T-helper 1 cell treated with Interleukin-12 subunit alpha and Interleukin-12 subunit beta and Interleukin-4 antibody, amounts not matched to agents 30 ng/mL and 1 ng/mL, for 36 hours (primary cell): ENCODE data around the gene AGPAT3. TPM values are rescaled to one million over a fixed set of nuclear protein-coding genes. Genes with fewer than 3 reads are reported as not detected.

Source experiments
- intact Hi-C: fragments of 100-400 bp; cut with micrococcal nuclease; formaldehyde crosslinking; loops from one replicate; pipeline ENCODE4 v1.15.1; 2024
- total RNA-seq: library from RNA; stranded (reverse); gene quantifications from 2 replicates; pipeline ENCODE4 v1.2.3, GENCODE V29; 2022

Gene AGPAT3
- total RNA-seq, 1 donor from 2014 or later: 124 TPM

DNA sequence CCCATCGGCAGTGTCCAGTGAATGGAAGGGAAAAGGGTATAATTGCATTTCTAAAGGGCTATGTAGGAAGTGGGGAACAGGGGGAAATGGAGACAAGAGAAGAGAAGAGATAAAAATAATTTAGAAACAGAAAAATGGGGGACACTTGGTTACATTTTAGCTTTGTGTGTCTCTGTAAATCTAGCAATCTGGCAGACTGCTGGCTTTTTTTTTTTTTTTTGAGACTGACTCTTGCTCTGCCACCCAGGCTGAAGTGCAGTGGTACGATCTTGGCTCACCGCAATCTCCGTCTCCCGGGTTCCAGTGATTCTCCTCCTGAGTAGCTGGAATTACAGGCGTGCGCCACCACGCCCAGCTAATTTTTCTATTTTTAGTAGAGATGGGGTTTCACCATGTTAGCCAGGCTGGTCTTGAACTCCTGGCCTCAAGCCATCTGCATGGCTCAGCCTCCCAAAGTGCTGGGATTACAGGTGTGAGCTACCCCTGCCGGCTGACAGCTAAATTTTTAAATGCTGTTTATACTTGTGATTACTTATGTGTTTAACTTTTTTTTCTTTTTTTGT lies 53.4 kb downstream of the AGPAT3 start:
- intact Hi-C loops: loop anchor here (5.0 kb wide), 2 partner anchors 36 to 94 kb away; partner anchors contain the start of gene TRAPPC10

DNA sequence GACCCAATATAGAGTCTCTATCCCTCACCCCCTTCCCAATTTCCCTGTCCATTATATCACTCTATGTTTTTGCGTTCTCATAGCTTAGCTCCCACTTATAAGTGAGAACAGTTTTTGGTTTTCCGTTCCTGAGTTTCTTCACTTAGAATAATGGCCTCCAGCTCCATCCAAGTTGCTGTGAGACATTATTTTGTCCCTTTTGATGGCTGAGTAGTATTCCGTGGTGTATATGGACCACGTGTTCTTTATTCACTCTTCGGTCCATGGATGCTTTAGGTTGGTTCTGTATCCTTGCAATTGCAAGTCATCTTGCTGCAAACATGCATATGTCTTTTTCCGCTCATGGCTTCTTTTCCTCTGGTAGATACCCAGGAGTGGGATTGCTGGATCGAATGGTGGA lies 54.3 kb downstream of the AGPAT3 start:
- intact Hi-C loops: loop anchor here (5.0 kb wide), 2 partner anchors 37 to 93 kb away; partner anchors contain the start of gene TRAPPC10

DNA sequence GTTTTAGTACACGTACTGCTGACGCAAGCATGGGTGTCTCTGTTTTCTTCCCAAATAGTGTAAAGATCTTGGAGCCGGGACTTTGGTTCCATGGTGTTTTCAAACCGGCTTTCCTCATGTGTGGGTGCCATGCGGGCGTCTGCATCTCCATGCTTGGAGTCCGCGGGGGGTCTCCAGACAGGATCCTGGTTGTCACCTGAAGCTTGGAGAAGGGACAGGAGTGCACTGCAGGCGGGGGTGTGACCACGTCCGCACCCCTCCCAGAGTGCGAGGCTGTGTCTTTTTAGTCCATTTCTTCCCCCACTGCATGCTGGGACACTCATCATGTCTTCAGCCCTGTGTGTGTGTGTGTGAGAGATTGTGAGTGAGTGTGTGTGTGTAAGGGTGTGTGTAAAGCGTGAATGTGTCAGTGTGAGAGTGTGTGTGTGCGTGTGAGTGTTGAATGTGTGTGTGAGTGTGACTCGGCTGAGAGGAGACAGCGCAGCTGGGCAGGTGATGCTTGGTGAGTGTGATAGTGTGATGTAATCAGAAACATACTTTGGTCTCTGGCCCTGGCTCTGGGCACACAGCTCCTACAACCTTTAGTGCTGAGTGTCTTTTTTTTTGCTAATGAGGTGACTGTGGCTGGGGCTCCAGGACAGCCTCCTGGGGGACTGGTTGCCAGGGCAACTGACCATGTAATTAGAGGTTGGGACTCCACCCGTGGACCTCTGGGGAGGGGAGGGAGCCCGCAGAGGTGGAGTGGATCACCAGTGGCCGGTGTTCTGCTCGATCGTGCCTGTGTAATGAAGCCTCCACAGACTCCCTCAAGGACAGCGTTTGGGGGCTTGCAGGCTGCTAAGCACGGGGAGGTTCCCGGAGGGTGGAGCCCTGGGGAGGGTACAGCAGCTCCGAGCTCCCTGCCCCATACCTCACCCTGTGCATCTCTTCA lies 55.1 kb downstream of the AGPAT3 start:
- intact Hi-C loops: loop anchor here (5.0 kb wide), 2 partner anchors 38 to 92 kb away; partner anchors contain the start of gene TRAPPC10

DNA sequence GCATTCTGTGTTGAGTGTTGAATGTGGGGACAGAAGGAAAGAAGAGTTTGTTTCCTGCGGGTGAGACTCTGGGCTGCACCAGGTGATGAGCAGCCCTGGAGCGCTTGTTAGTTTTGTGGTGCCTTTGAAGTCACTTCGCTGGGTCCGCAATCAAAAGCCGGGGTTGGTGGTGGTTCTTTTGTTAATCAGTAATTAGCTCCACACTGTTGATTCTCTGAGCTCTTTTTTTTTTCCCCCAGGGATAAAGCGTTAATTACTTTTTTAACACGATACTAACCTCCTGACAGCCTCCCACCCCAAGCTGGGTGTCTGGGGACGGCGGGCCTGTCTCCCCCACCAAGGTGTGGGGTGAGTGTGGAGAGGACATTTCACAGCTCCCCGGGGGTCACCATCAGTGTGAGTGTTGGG lies 56.6 kb downstream of the AGPAT3 start:
- intact Hi-C loops: no loop called here

DNA sequence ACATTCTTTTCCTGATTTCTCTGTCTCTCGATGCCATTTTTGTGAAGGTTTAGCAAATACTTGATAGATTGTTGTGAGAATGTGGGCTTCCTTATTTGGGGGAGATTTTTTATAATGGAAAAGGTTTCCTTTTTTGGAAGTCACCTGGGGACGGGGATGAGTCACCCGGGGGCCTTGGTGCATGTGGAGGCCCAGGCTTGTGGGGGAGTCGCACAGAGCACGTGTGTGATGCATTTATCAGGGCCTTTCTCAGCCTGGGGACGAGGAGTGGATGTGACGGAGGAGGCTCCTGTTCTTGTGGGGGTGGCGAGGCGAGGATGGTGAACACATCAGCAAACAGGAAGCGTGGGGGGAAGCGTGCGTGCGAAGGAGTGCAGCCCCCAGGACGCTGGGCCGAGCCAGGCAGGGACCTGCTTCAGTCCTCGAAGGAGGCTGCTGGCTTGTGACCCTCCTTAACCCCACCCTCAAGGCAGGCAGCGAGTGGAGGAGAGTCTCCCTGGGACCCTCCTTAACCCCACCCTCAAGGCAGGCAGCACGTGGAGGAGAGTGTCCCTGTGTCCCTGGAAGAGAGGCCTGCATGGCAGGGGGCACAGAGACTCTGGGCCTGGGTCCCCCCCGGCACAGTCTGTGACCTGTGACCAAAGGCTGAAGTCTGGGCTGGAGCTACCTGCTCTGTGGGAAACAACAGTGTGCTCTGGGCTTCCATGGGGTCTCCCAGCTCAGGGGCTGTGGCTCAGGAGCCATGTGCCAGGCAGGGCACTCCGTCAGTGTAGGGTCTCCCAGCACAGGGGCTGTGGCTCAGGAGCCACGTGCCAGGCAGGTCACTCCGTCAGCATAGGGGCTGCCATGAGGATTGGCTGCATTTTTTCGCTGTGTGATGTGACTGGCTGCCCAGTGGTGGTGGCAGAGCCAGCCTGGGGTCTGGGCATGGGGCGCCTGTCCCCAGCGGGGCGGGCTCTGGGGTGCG lies 57.2 kb downstream of the AGPAT3 start:
- intact Hi-C loops: no loop called here

DNA sequence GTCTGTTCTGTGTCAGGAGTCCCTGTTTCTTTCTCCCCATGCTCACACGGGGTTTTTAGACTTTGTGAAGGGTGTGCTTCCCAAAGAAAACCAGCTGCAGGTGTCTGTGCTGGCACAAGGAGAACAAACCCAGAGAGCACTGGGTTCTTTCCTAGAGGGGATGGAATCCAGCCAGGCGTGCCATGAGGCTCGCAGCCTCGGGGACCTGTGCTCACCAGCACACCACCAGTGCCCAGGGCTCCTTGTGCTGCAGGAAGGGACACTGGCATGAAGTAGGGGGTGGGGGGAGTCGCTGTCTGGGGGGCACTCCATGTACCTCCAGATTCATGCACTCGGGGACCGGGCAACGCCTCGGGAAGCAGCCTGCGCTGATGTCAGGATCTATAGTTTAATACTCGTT lies 57.9 kb downstream of the AGPAT3 start:
- intact Hi-C loops: no loop called here

DNA sequence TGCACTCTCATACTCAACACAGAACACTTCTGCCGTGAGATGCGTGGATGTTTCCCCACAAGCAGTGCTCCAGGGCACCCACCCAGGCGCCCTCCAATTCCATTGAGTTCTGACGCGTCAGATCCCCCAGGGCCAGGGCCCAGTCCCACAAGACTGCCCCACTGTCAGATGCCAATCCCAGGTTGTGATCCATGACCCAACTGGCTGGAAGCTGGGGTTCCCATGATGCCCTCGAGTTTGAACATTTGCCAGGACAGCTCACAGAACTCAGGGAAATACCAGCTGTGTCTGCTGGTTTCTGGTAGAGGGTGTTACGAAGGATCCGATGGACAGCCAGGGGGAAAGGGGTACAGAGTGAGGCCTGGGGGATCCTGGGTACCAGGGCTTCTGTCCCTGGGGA lies 58.4 kb downstream of the AGPAT3 start:
- intact Hi-C loops: no loop called here

DNA sequence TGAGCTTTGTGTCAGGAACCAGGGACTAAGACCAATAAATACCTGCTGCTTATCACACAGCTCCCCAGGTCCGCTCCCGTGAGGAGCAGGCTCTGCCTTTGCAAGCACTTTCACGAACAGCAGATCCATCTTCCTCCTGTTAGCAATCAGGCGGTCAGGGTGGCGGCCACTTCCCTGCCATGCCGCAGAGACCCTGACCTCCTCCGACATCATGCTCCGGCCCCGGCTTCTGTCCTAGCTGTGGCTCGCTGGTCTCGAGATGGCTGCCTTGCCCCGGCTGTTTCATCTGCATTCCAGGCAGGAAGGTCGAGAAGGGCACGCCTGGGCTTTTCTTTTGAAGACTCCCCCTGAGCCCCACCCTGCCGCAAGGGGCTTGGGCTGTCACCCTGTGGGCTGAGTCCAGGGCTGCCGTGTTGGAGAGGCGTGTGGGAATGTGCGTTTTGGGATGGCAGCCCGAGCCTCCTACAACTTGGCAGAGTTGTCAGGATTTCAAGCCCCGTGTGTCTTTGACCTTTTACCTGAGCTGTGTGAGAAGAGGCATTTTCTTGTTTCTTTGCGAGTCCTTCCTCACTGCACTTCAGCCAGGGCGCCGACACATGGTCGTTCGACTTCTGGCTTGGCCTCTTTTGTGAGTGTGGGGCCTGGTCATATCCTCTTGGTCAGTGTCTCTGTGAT lies 59.5 kb downstream of the AGPAT3 start:
- intact Hi-C loops: no loop called here

DNA sequence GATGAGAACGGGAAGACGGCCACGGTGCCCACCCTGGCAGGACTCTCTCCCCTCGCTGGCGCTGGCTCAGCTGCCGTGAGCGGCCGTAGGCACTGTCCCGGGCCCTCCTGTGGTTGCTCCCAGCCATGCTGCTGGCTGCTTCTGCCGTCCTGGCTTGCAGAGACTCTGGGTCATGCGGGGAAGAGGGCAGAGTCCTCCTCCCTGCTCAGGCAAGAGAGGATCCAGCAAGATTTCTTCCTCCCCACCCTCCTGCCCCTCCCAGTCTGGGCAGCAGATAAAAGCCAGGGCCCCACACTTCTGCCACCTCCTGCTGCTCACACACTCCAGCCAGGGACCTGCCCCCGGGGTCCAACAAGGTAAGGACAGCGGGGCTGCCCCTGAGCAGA lies 60.1 kb downstream of the AGPAT3 start:
- intact Hi-C loops: no loop called here

DNA sequence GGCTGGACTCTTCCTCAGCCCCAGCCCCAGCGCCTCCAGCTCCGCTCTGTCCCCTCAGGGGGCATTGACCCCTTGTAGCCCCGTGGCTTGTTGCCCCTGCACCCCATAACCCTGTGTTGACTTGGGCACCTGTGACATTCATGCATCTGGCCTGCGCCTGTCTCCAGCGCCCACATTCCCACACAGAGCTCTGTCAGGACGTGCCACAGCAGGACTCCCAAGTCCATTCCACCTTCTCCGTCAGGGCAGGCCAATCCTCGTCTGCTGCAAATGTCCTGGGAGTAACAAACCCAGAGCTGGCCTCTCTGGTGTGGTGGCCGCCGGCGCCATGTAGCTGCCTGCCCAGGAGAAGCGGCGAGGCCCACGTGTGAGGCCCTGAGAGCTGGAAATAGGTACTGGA lies 60.6 kb downstream of the AGPAT3 start:
- intact Hi-C loops: loop anchor here (2.0 kb wide), 1 partner anchor 19 kb away; no protein-coding TSS in a partner anchor

DNA sequence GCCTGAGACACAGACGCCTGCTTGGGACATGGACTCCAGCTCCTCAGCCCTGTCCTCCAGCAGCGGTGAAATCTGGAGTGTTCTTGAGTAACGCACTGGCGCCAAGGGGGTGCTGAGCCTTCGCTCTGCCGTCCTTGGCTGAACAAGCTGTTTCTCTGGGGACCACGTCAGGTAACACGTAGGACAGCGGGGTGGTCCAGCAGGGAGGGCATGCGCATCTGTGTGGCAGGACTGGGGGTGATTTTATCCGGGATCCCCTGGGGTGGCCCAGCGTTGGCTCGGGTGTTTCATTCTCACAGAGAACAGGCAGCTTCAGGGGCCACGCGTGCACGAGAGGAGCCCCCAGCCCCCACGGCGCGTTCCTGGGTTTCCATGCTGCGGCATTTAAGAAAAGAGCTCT lies 61.2 kb downstream of the AGPAT3 start:
- intact Hi-C loops: loop anchor here (2.0 kb wide), 1 partner anchor 19 kb away; no protein-coding TSS in a partner anchor

DNA sequence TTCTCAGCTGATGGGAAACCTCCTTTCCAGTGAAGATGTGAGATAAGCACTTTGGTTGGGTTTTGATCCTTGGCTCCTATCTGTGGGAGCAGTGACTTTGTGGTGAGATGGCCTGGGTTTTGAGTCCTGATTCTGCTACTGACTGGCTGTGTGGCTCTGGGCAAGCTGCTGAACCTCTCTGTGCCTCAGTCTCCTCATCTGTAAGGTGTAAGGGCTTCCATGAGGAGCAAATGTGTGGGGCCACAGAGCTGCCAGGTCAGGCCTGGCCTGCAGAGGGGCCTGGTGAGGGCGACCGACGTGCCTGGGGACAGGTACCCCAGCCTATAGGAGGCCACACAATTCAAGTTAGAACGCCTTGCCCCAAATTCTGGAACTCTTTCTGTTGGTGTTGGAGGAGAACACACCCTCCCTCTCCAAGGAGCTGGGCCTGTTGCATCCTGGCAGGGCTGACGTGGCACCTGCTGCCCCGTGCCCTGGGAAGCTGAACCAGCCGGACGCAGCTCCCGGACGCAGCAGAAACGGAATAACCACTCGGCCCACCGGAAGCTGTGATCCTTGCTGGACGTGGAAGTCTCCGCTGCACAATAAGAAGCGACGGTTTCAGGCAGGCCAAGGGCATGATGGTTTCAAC lies 62.7 kb downstream of the AGPAT3 start:
- intact Hi-C loops: loop anchor here (2.0 kb wide), 1 partner anchor 21 kb away; no protein-coding TSS in a partner anchor

DNA sequence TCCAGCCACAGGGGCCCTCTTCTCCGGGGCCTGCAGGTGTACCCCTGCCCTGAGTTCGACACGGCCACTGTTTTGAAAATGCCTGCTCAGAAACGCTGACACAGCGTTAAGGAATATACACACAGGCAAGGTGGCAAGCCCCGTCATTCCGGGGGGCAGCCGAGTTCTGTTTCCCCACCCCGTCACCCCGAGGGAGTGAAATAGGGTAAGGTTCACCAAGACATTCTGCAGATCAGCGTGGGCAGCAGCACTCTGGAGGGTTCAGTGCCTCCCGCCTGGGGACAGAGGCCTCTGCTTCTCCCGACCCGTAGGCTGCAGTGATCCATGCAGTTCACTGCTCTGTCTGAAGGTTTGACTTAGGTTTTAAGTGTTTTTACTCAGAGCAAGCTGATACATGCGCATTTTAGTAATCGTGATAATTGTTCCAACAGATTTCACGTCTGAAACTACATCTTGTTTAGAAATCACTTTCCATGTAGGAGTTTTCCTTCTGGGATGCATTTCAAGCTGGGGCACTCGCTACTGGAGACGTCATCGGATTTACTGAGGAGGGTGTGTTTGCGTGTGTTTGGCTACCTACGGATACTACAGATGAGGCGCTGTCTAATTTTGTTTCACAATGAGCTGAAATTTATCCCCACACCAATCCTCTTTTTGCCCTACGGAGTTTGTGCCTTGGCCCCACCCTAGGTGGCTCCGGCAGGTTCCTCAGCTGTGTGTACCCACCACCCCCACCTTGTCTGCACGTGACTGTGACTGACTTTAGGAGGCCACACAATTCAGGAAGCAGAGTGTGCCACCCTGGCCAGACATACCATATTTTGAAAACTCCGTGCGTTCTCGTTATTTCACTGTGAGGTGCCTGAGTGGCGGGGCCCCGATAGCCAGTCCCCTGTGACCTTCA lies 63.5 kb downstream of the AGPAT3 start:
- intact Hi-C loops: no loop called here

DNA sequence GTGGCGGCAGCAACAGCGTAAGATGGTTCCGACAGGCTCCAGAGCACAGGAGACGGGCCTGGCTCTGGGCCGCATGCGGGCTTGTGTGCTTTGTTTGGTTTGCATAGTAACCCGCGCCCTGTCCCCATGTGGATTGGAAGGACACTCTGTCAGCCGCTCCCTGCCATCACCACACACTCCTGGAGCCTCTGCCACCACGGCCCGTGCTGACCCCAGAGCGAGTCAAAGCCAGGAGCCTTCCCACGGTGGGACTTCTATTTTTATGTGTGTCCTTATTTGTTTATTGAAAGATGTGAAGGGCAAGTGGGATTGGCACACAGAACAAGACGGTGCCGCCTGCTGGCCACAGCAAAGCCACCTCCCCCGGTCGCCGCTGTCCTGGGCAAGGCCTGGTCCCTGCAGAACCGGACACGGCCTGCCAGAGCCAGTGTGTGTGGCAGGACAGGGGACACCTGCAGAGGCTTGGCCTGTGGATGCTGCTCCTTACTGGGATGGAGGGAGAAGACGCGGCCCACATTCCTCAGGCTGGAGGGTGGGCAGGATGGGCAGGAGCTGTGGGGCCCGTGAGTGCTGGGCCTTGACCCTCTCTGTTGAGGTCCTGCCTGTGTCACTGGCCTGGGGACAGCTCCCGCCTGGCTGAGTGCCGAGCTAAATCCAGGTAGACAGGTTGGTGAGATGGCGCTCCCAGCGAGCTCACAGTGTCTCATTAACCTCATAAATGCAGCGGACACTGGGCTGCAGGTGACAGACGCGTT lies 64.4 kb downstream of the AGPAT3 start:
- intact Hi-C loops: no loop called here

DNA sequence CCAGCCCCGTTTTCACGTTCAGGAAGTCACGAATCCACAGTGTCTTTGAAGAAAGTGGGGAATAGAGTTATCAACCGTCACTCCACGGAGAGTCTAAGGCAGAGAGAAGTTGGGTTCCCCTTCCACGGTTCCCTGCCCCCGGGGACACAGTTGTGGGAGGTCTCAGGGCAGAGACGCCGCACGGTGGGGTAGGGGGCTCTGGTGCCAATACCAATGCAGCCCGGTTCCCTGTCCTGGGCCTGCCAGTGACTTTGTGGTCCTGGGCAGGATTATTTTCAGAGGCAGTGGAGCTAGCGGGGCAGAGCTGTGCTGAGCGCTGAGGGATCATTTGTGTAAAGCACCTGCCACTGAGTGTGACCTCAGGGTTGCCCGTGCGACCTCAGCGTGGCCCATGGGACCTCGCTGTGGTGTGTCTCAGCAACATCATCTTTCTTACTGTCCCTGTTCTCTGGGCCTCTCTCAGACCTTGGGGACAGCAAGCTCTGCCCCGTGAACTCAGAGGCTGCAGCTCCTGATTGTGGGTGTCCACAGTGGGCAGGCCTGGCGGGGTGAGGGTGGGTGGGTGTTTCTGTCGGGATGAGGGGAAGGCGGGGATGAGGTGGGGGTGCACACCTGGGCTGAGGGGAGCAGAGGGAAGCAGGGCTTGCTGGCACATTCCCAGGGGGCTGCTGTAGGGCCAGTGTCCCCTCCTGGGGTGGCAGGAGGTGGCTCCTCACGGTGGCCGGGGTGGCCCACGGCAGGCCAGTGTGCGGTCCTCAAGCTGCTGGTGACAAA lies 65.2 kb downstream of the AGPAT3 start:
- intact Hi-C loops: no loop called here

DNA sequence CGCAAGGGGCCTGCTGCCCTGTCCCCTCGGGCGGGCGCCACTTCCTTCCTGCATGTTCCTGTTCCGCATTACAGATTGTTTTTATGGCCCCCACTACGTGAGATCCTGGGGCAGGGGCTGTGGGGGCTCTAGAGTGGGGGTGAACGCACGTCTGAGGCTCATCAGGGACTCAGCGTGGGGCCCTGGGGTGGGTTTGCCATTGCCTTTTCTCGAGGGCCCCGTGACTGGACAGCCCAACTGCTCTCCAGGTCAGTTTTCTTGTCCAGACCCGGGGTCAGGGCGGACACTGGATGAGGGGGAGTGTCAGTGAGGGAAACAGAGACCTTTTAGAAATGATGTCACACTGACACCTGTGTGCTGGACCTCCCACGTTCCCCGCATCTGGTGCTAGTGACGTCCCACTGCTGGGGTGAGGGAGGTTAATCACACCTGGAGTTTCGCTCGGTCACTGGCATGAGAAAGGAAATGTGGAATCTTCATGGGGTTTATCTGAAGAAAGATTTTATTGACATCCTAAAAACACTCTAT lies 65.9 kb downstream of the AGPAT3 start:
- intact Hi-C loops: no loop called here

DNA sequence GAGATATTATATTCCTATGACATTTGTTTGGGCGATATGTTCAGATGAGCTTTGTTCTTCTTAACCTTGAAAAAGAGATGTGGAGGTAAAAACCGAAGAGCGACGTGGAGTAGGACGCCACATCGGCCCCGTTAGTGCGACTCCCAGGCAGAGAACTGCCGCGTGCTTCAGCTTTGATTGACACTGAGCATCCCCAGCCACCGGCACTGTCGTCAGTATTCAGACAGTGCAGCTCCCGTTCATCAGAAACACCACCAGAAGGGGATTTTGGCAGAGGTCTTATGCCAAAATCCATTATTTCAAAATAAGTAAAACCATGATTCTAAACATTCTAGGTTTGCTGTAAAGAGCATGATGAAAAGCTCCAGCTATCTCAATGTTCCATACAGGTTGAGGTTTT lies 66.5 kb downstream of the AGPAT3 start:
- intact Hi-C loops: no loop called here
